K562 (cell line): ENCODE data around the gene PDZK1IP1. TPM values are rescaled to one million over a fixed set of nuclear protein-coding genes. Genes with fewer than 3 reads are reported as not detected.

ENCODE experiments used
- AFF1 ChIP-seq, 2 experiments: fragments of 450-650 bp; IDR thresholded peaks; 2 replicates each; pipeline ENCODE4 v1.6.1; 2018; ENCODE audit warnings: mild to moderate bottlenecking in 2 of 2, low read depth in 1 of 2; ENCODE audit not compliant: partially characterized antibody in 2 of 2
- CGGBP1 ChIP-seq: fragments of 250-450 bp; sonication (Bioruptor Pico); IDR thresholded peaks from 2 replicates; pipeline ENCODE4 v1.9.0; 2021; ENCODE audit warnings: mild to moderate bottlenecking
- E4F1 ChIP-seq: fragments of 250-450 bp; sonication (Bioruptor Pico); IDR thresholded peaks from 2 replicates; pipeline ENCODE4 v1.5.0; 2021; ENCODE audit warnings: mild to moderate bottlenecking, borderline replicate concordance
- GATA2 ChIP-seq: sonication (generic); formaldehyde crosslinking; IDR thresholded peaks from 2 replicates; pipeline ENCODE4 v1.4.0; 2020; ENCODE audit warnings: mild to moderate bottlenecking, missing genetic modification reagents
- HDGF ChIP-seq: fragments of 450-650 bp; IDR thresholded peaks from 2 replicates; pipeline ENCODE4 v1.6.1; 2016
- HINFP ChIP-seq: fragments of 450-650 bp; conservative IDR thresholded peaks from 2 replicates; pipeline ENCODE4 v1.6.1; 2016; ENCODE audit warnings: missing genetic modification characterization, low read depth, mild to moderate bottlenecking, control low read depth, missing compliant biosample characterization
- KDM5B ChIP-seq: fragments of 200-600 bp; sonication (generic); IDR thresholded peaks from 2 replicates; pipeline ENCODE4 v1.6.1; 2012; ENCODE audit warnings: low read depth, mild to moderate bottlenecking, moderate library complexity, low read length, control low read depth, inconsistent platforms; ENCODE audit not compliant: insufficient replicate concordance
- KHSRP ChIP-seq: fragments of 450-650 bp; IDR thresholded peaks from 2 replicates; pipeline ENCODE4 v1.6.1; 2017
- MAZ ChIP-seq, 2 experiments: fragments of 450-650 bp in 1 of 2; sonication (generic) in 1 of 2; formaldehyde crosslinking; IDR thresholded peaks in 1 of 2; conservative IDR thresholded peaks in 1 of 2; 2 replicates each; pipeline versions ENCODE4 v1.4.0 to v1.5.0; 2020; ENCODE audit warnings: mild to moderate bottlenecking in 1 of 2, missing genetic modification reagents in 1 of 2
- MECOM ChIP-seq: fragments of 250-450 bp; sonication (Bioruptor Pico); IDR thresholded peaks from 2 replicates; pipeline ENCODE4 v1.8.0; 2022; ENCODE audit warnings: inconsistent platforms
- MTA2 ChIP-seq: fragments of 450-650 bp; IDR thresholded peaks from 2 replicates; pipeline ENCODE4 v1.6.1; 2016; ENCODE audit warnings: low read depth
- NBN ChIP-seq: fragments of 450-650 bp; IDR thresholded peaks from 2 replicates; pipeline ENCODE4 v1.6.1; 2016; ENCODE audit warnings: low read depth, mild to moderate bottlenecking
- NFATC3 ChIP-seq: fragments of 450-650 bp; IDR thresholded peaks from 2 replicates; pipeline ENCODE4 v1.6.1; 2017; ENCODE audit warnings: mild to moderate bottlenecking
- PHB2 ChIP-seq: fragments of 450-650 bp; IDR thresholded peaks from 2 replicates; pipeline ENCODE4 v1.6.1; 2017; ENCODE audit warnings: low read depth
- POLR2A ChIP-seq: fragments of 450-650 bp; conservative IDR thresholded peaks from 2 replicates; pipeline ENCODE4 v1.6.1; 2016
- RBM25 ChIP-seq: fragments of 200-400 bp; formaldehyde crosslinking; IDR thresholded peaks from 2 replicates; pipeline ENCODE4 v1.6.1; 2018; ENCODE audit warnings: low read length, low read depth, moderate library complexity; ENCODE audit not compliant: severe bottlenecking
- RBM39 ChIP-seq: fragments of 200-400 bp; formaldehyde crosslinking; optimal IDR thresholded peaks from 2 replicates; pipeline ENCODE3; 2018; ENCODE audit warnings: low read depth, low read length
- SP1 ChIP-seq: sonication (generic); formaldehyde crosslinking; IDR thresholded peaks from 2 replicates; pipeline ENCODE4 v1.8.1; 2022; ENCODE audit warnings: mild to moderate bottlenecking, missing genetic modification reagents
- THRA ChIP-seq: fragments of 450-650 bp; IDR thresholded peaks from 2 replicates; pipeline ENCODE4 v1.6.1; 2017; ENCODE audit warnings: mild to moderate bottlenecking, moderate library complexity
- ZNF316 ChIP-seq: fragments of 450-650 bp; IDR thresholded peaks from 2 replicates; pipeline ENCODE4 v1.6.1; 2016
- ZNF707 ChIP-seq: fragments of 250-450 bp; sonication (Bioruptor Pico); conservative IDR thresholded peaks from 2 replicates; pipeline ENCODE4 v1.8.0; 2022; ENCODE audit warnings: inconsistent platforms, mild to moderate bottlenecking, moderate library complexity
- polyA plus RNA-seq, 8 experiments: library from polyadenylated mRNA; depleted of rRNA in 4 of 8; stranded (reverse) in 5 of 8; unstranded in 3 of 8; fragments of >200 nt; fragmentation: Nextera tagmentation in 2 of 8; fragmentation: Illumina TruSeq in 1 of 8; extraction: Ambion mirVana in 2 of 8; extraction: Trizol in 1 of 8; gene quantifications; 2 replicates each; pipeline versions ENCODE4 v1.2.1 to v1.2.3, GENCODE V29; 2011 to 2014; ENCODE audit warnings: inconsistent platforms in 1 of 8, missing spikeins in 1 of 8
- total RNA-seq, 7 experiments: library from RNA; depleted of rRNA in 6 of 7; stranded (reverse); fragments of >200 nt in 6 of 7; fragmentation: Illumina TruSeq in 2 of 7; extraction: Trizol in 2 of 7; gene quantifications; 2 replicates each; pipeline versions ENCODE4 v1.2.1 to v1.2.3, GENCODE V29; 2011 to 2021; ENCODE audit warnings: low replicate concordance in 1 of 7

The PDZK1IP1 gene
- total and polyA plus RNA-seq, 9 of the 15 experiments (the other 6 are each of a cell fraction or from before 2014, with no cell fraction given): 0.17 to 0.68 (median 0.53) TPM; not detected in 2

GRCh38 chr1:47179988-47180563 is 9.8 kb downstream of the PDZK1IP1 start (continued):
- TF ChIP-seq HINFP (tag) (no peak), CGGBP1 (no peak), RBM39 (peak; percentile 21), SP1 (no peak), THRA (no peak), HDGF (no peak), ZNF316 (peak; percentile 10; the same call in 1 of the 2 replicates), AFF1 (IDR thresholded peaks at IDR 0.05; ENCODE audit: low read depth in 1 of 2, partially characterized antibody in 2 of 2) (no peak), MECOM (no peak), KDM5B (peak; percentile 41), PHB2 (no peak), E4F1 (CRISPR knock-in tag) (no peak), NBN (no peak), GATA2 (CRISPR knock-in tag) (peak; percentile 34), MTA2 (peak; percentile 10; the same call in 1 of the 2 replicates), MAZ (CRISPR knock-in tag; conservative IDR thresholded peaks at IDR 0.05 in 1 of 2, IDR thresholded peaks at IDR 0.05 in 1 of 2) (no peak), NFATC3 (no peak), RBM25 (peak; percentile 13), POLR2A (no peak), ZNF707 (0 out of 2 replicates have a peak, but pooled peaks have one; percentile 36), KHSRP (no peak)
